Activated CD4-positive, alpha-beta T cell treated with anti-CD3 and anti-CD28 coated beads for 48 hours (primary cell): ENCODE results near the gene TXNRD1.
A peak's percentile ranks its signal among the peaks of the same experiment; 100 is the strongest.
"Not testable (repeated sequence)": the region's sequence is repeated elsewhere in the genome, so short reads cannot be mapped to it uniquely, and the experiment has no call there.

Source experiments
- DNase-seq: peaks from one replicate; pipeline ENCODE4 v3.0.0-alpha.2; 2020

The TXNRD1 gene

GRCh38 chr12:104197264-104197663 lies 18.3 kb upstream of the TXNRD1 start:
- no peak for DNase-seq

GRCh38 chr12:104199964-104200363 lies 15.6 kb upstream of the TXNRD1 start:
- DNase-seq = no peak

- peak; percentile 48 for DNase-seq
Observed at GRCh38 chr12:104201238-104202001, 14.2 kb upstream of the TXNRD1 start.

- no peak for DNase-seq
Observed at GRCh38 chr12:104204690-104205480, 10.7 kb upstream of the TXNRD1 start.

- DNase-seq = no peak
Observed at GRCh38 chr12:104207416-104208205, 8.0 kb upstream of the TXNRD1 start.

GRCh38 chr12:104212516-104212915 lies 3.1 kb upstream of the TXNRD1 start:
- DNase-seq = no peak

GRCh38 chr12:104213952-104214351 lies 1.6 kb upstream of the TXNRD1 start:
- DNase-seq = no peak

- DNase-seq = no peak
Observed at GRCh38 chr12:104216521-104216924, 944 bp downstream of the TXNRD1 start.

- DNase-seq = not testable (repeated sequence)
Observed at GRCh38 chr12:104218506-104218905, 2.9 kb downstream of the TXNRD1 start.

- DNase-seq = no peak
Observed at GRCh38 chr12:104218935-104219334, 3.4 kb downstream of the TXNRD1 start.

- DNase-seq = no peak
Observed at GRCh38 chr12:104219361-104219892, 3.8 kb downstream of the TXNRD1 start.

GRCh38 chr12:104219908-104220404 lies 4.4 kb downstream of the TXNRD1 start:
- DNase-seq = peak; percentile 78

- DNase-seq = peak; percentile 46
Observed at GRCh38 chr12:104220931-104221330, 5.4 kb downstream of the TXNRD1 start.

- DNase-seq = no peak
Observed at GRCh38 chr12:104222976-104223375, 7.4 kb downstream of the TXNRD1 start.

- no peak for DNase-seq
Observed at GRCh38 chr12:104223712-104224111, 8.1 kb downstream of the TXNRD1 start.

GRCh38 chr12:104226672-104227071 lies 11.1 kb downstream of the TXNRD1 start:
- DNase-seq = no peak

- DNase-seq = no peak
Observed at GRCh38 chr12:104230304-104231095, 14.9 kb downstream of the TXNRD1 start.

- DNase-seq = no peak
Observed at GRCh38 chr12:104232609-104233280, 17.2 kb downstream of the TXNRD1 start.

GRCh38 chr12:104234926-104235499 lies 19.4 kb downstream of the TXNRD1 start:
- no peak for DNase-seq

GRCh38 chr12:104237930-104238329 lies 22.4 kb downstream of the TXNRD1 start:
- no peak for DNase-seq
